GOT3 (cell line): ENCODE measurements around the gene TMPRSS5.

ENCODE experiments used
- DNase-seq: peaks from one replicate; lab custom pipeline; 2025; ENCODE audit warnings: mixed read lengths; lab: John Stamatoyannopoulos, UW

The TMPRSS5 gene

DNA sequence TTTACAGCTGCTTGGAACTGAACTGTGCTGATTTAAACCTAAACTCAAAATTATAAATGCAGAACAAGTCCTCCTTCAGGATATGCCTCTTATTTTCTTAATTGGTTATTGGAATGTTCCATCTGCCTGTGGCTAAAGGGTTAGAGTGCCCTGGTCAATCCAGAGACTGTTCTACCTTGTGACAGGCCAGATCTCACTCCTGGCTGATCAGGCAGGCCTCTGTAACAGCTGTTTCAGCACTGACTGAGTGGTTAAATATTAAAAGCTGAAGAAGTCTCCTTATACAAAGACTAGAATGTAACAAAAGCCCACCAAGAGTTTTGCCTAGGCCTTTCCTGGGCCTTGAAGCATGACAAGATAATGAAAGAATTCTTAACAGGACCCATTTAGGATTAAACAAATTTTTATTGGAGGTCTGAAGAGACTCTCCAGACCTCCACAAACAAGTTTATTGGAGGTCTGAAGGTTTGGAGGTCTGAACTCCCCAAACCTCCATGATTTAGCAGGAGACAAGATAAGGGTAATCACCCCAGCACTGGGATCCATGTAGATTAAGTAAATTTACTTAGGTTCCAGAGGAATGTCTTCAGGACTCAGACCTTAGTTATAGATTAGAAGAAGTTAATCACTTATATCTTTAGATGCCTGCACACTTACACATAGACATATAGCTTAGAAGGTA is 35.8 kb downstream of the TMPRSS5 start:
- no peak for DNase-seq

DNA sequence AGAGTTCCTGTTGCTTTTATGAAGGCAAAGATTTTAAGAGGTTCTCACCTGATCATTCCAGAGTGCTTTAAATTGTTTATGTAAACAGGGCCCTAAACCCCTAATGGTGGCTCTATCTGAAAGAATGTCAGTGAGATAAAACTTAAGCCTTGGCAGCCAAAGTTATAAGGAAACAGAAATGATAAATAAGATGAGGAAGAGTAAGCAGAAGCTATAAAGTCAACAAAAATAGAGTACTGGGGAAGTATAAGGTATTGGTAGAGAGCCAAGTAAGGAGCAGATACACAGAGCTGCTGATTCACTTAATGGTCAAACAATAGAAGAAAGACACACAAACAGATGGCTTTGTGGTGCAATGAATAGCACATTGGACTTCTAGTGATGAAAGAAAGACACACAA is 37.9 kb downstream of the TMPRSS5 start:
- DNase-seq, result no peak

DNA sequence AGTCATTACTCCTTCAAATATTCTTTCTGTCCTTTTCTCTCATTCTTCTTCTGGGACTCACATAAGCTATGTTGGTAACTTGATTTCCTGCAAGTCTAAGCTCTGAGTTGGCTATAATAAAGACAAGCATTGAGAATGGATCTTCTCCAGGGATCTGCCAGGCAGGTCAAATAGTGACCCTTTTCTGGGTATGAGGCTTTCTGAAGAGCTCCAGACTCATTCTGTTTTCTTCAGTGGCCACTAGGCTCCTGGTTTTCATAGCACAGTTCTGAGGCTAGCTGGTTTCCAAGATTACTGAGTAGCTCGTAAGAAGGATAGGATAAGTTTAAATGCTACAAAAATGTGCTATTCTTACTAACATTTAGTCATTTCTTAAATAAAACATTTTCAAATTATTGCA is 38.3 kb downstream of the TMPRSS5 start:
- no peak for DNase-seq

DNA sequence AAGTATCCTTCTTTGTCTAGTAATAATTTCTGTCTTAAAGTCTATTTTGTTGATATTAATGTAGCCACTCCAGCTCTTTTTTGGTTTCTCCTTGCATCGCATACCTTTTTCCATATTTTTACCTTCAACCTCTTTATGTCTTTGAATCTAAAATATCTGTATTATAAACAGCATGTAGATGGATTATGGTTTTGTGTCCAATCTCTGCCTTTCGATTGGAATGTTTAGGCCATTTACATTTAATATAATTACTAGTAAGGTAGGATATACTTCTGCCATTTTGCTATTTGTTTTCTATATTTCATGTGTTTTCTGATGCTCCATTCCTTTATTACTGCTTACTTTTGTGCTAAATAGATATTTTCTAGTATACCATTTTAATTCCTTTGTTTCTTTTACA is 39.5 kb downstream of the TMPRSS5 start:
- DNase-seq, result no peak

DNA sequence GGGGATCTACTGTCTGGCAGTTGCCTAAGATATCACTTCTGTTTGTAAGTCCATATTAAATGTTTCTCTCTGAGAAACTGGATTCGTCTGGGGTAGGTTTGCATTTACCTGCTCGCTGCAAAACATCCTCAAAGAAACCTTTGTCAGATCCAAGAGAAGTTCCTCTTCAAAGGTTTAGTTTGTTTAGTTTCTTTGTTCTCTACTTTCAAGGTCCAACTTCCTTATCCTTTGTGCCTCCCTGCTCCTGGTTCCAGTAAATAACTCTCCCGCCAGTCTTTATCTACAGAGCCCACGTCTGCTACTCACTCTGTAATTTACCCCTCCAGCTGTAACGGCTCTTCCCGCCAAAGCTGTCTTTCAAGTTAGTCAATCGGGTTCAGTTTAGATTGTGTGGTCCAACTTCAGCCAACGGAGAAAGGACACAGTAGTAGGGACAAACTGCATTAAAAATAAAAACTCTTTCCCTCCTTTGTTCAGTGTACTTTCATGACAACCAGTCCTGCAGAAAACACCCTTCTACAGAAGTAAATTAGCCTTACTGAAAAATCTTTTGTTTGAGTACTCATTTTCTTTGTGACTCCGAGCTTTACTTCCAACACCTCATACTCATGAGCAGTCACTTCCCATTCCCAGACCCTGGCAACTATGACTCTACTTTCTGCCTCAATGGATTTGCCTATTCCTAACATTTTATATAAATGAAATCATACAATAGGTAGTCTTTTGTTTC is 41.0 kb downstream of the TMPRSS5 start:
- DNase-seq, result no peak

DNA sequence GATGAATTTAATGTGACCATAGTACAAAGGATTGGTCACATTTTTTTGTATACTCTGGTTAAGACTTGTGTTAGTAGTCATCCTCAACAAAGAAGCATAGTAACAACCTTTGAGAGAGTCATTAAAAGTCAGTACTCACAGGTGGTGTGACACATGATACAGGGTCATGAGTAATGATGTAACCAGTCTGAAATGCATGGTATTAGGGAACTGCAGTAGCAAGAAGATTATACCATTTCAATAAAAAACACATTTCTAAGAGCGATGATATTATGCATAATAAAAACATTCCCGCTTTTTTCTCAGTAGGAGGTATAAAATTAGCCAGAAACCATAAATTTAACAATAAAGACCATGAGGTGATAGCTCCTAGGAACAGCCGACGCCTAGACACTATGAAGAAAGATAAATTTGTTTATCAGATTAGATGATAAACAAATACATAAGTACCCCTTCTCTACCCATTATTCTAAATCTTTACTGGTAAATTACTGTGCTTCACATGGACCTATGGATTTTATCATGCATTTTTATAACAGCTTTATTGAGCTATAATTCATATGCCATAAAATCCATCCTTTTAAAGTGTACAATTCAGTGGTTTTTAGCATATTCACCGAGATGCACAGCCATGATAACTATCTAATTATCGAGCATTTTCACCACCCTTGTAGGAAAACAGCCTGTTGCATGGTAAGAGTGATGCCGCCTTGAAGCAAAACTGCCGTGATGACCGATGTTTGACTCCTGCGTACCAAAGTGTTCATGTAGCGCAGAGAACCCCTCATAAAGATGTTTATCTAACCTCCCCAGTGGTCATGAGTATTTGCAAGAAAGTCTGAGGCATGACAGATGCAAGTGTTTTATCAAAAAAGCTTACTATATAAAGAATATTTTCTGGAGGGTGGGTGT is 41.8 kb downstream of the TMPRSS5 start:
- DNase-seq, result no peak

DNA sequence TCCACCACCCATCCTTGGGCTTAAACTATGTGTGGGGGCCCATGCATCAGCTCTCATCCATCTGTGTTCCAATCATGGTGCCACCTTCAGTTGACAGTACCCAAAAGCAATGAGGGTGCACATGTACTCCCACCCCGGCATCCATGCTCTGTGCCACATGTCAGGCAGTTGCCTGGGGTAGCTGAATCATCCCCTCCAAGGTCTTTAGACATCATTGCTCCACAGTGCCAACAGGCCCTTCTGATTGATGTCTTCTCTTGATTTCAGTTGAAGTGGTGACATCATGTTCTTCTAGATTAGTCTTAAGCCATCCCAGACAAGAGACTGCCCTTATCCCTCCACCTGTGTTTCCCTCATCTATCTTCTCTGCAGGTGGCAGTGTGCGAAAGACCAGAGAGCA is 42.5 kb downstream of the TMPRSS5 start:
- no peak for DNase-seq

DNA sequence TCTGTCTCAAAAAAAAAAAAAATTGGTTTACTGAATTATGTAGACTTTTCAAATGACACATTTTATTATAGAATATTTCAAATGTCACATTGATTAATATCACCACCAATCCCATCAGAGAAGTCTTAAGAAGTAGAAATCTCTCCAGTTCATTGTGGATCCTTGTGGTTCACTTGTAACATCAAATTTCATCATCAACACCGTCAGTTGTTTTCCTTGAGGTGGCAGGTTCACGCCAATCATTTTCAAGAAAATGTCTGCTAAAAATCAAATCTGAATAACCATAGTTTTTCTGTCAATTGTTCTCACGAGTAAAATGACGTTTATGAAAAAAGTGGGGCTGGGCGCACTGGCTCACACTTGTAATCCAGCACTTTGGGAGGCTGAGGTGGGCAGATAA is 50.3 kb downstream of the TMPRSS5 start:
- no peak for DNase-seq

DNA sequence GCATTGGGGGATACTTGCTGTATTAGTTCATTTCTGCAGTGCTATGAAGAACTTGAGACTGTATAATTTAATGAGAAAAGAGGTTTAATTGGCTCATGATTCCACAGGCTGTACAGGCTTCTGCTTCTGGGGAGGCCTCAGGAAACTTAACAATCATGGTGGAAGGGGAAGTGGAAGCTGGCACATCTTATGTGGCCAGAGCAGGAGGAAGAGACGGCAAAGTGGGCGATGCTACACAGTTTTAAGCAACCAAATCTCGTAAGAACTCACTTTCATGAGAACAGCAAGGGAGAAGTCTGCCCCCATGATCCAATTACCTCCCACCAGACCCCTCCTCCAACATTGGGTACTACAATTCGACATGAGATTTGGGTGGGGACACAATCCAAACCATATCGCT is 55.1 kb downstream of the TMPRSS5 start:
- no peak for DNase-seq

DNA sequence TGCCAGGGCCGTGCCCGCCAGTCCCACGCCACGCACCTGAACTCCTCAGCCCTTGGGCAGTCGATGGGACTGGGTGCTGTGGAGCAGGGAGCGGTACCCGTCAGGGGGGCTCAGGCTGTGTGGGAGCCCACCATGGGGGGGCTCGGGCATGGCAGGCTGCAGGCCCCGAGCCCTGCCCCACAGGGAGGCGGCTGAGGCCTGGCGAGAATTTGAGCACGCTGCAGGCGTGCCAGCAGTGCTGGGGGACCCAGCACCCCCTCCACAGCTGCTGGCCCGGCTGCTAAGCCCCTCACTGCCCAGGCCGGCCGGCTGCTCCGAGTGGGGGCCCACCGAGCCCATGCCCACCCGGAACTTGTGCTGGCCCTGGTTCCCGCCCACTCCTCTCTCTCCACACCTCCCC is 56.8 kb downstream of the TMPRSS5 start:
- DNase-seq, result no peak

DNA sequence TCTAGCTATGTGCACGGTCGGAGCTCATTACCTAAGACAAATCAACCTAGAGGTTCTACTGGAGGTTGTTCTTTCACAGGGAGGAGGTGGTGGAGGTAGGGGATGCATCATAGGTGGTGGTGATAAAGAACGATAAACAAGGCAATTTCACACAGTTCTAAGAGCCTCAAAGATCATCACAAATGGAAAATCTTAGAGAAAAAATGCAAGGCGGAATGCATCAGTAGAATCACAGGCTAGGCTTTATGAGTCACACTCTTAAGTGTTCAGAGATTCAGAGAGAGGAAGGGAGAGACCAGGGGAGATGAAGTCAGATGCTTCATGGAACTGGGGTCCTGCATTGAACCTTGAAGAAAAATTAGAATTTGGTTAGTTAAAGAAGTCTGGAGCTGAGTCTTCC is 58.3 kb downstream of the TMPRSS5 start:
- no peak for DNase-seq

DNA sequence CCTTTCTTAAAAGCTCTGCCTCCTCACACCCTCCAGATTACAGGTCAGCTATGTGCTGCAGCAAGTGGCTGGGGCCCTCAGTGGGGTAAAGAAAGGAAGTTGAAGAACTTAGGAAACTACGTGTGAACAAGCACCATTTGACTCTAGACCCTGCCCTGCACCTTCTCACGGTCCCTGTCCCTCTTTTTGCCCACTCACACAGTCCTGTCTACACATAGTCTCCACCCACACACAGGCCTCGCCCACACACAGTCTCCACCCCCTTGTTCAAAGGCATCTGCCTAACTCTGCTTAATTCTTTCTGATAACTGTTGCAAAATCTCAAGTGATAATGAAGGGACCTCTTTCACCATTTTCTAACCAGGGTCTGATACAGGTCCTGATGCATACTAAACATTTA is 59.0 kb downstream of the TMPRSS5 start:
- DNase-seq, result no peak

DNA sequence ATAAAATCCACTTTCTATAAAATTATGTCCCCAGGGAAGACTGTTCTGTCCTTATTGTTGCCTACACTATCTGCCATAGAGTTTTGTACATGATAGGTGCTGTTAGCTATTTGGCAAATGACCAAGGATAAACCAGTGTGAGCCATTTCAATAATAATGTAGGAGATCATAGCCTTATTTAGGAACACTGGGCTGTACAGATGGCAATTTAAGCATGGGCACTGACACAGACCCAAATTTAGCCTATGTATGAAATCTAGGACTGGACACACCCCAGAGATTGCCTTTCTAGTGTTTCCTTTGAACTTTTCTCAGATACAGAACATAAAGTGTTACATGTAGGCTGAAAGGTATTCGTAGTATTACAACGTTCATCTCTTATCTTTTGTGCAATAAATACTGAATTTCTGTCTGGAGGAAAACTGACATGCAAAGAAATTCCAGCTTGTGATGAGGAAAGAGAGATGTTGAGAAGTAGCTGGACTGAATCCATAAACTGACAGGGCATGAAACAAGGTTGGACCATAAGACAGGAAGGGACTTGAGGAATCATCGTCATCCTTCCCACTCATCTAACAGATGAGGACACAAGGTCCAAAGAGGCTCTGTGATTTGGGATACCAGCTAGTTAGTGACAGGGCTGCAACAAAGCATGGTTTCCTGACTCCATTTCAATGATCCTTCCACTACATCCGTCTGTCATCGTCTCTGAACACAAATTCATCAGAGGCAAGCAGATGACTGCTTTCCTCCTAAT is 60.3 kb downstream of the TMPRSS5 start:
- no peak for DNase-seq

DNA sequence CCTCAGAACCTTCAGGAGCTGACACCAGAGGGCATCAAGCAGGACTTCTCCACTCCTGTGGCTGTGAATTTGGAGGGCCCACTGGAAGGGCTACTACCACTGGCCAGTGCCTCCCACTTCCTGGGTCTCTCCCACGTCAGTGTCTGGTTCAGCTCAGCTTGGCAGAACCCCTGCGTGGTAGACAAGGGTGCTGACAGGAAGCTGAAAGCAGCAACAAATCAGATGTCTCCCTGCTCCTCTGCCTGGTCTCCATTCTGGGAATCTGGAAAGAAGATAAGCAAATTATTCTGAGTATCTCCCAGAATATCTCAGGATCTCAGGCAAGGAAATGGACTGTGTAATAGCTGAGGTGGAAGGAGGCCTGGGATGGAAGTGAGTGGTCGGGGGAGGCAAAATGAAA is 61.5 kb downstream of the TMPRSS5 start:
- no peak for DNase-seq

DNA sequence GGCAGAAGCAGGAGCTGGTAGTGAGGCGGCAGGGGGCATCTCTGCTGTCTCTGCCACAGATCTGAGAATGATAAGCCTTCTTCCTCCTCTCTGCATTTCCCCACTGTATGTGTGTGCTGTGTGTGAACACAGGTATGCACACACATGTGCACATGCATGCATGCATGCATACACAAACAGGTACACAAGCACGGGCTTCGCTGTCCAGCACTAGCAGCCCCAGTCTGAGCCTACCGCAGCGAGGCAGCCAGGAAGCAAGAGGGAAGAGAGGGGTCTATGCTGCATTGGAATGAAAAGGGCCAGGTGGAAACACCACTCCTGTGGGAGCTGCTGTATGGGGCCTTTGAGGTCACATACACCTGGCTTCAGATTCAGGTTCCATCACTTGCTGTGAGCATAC is 62.4 kb downstream of the TMPRSS5 start:
- no peak for DNase-seq

DNA sequence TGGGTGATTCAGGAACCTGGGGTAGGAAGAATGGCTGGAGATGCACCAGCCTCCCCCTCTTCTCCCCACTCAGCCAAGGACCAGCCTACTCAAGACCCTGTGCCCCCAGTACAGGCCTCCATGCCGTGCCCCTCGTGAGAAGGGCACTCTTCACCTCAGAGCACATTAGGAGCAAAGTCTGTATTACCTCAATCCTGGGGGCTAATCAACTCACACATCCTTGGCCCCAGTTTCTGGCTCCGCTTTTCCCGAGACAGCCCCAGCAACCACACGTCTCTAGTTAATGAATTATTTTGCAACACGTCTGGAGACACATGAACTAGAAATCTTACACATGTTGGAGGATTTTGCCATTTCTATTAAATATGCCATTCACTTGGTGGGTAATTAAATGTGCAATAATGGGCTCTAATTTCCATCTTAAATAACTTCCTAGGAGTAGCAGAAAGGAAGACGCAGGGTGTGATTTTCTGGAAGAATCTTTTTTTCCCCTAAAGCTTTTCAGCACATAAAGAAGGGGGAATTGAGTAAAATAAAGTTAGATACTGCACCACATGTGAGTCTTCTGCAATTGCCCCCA is 63.0 kb downstream of the TMPRSS5 start:
- DNase-seq, result no peak

DNA sequence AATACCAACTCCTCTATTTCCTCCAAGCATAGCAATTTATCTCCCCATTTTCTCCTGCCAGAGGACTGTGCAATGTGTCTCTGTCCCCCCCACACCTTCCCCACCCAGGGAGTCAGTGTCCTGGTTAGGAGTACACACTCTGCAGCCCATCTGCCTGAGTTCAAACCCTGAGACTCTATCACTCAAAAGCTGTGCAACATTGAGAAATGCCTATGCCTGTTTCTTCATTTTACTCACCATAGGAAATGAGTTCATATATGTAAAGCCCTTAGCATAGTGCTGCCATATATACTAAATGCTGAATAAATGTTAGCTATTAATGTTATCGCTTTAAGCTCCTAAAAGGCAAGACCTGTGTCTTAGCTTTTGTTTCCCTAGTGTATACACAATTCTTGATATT is 64.0 kb downstream of the TMPRSS5 start:
- no peak for DNase-seq

DNA sequence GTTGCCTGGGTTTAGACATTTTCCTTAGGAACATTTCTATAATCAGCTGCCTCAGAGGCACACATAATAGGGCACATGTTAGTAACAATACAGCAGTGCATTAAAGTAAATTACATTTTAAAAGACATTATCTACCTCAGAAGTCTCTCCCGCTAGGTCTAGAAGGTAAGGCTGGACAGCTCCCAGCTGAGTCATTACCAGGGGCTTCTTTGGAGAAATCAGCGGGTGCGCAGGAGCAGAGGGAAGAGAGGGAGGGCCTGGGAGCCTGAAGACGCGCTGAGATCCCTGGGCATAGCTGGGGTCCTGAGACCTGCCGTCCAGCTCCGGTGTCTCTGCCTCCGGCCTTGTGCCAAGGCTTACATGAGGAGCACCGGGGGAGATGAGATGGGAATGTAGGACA is 67.7 kb downstream of the TMPRSS5 start:
- no peak for DNase-seq

DNA sequence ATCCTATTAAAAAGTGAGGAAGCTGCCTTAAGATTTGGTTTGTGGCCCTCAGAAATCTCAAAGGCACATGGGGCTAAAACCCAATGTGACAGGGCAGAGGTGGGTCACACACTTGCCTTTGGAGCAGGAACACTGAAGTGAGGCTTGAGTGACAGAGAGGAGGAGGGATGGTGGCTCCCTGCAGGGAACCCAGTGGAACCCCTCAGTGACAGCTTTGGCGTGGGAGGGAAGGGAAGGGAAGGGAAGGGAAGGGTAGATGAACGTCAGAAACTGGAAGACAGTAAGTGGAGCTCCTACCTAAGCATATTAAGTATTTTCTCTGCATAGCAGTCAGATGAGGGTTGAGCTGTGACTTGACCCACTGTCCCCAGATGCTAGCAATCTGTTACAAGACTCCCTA is 68.5 kb downstream of the TMPRSS5 start:
- DNase-seq, result no peak
